ENCODE results near the gene ZNF90. TPM values are rescaled to one million over a fixed set of nuclear protein-coding genes. Genes with fewer than 3 reads are reported as not detected.
"Not testable (repeated sequence)": the region's sequence is repeated elsewhere in the genome, so short reads cannot be mapped to it uniquely, and the experiment has no call there.

Gene ZNF90
- total RNA-seq, 1 experiment from 2014 or later = not detected

DNA sequence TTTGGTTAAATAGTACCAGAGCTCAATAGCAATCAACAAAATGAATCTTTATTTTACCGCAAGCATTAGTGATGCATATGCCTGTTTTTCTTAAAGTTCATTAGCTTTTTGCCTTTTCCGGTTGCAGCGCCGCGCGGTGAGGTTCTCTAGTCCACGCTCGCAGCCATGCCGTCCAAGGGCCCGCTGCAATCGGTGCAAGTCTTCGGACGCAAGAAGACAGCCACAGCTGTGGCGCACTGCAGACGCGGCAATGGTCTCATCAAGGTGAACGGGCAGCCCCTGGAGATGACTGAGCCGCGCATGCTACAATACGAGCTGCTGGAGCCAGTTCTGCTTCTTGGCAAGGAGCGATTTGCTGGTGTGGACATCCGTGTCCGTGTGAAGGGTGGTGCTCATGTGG is 47.1 kb downstream of the ZNF90 start:
- TF ChIP-seq POLR2AphosphoS5 (IDR thresholded peaks at IDR 0.05; ENCODE audit: low read depth, low read length) = no peak
- no peak for TF ChIP-seq TCF7L2 (IDR thresholded peaks at IDR 0.05; ENCODE audit: borderline replicate concordance, extremely low read depth, insufficient read depth, insufficient read length)
- no peak for TF ChIP-seq RAD21 (IDR thresholded peaks at IDR 0.05; ENCODE audit: low read depth)
- TF ChIP-seq, protein P1, sequence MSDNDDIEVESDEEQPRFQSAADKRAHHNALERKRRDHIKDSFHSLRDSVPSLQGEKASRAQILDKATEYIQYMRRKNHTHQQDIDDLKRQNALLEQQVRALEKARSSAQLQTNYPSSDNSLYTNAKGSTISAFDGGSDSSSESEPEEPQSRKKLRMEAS (IDR thresholded peaks at IDR 0.05) = no peak
- TF ChIP-seq CEBPB (IDR thresholded peaks at IDR 0.05; ENCODE audit: low read depth) = no peak
- TF ChIP-seq JUND (IDR thresholded peaks at IDR 0.05) = no peak
- no peak for TF ChIP-seq ELF1 (IDR thresholded peaks at IDR 0.05; ENCODE audit: borderline replicate concordance, low read depth)
- TF ChIP-seq EGR1 (IDR thresholded peaks at IDR 0.05; ENCODE audit: low read depth) = no peak
- TF ChIP-seq EZH2 (IDR thresholded peaks at IDR 0.05) = no peak
- no peak for TF ChIP-seq FOSL1 (IDR thresholded peaks at IDR 0.05; ENCODE audit: low read depth)
- TF ChIP-seq, protein P2, sequence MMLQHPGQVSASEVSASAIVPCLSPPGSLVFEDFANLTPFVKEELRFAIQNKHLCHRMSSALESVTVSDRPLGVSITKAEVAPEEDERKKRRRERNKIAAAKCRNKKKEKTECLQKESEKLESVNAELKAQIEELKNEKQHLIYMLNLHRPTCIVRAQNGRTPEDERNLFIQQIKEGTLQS (IDR thresholded peaks at IDR 0.05) = no peak
- no peak for TF ChIP-seq CBX3 (IDR thresholded peaks at IDR 0.05; ENCODE audit: low read depth)
- TF ChIP-seq SP1 (IDR thresholded peaks at IDR 0.05; ENCODE audit: low read depth) = no peak
- TF ChIP-seq EZH2phosphoT487 (IDR thresholded peaks at IDR 0.05; ENCODE audit: borderline replicate concordance) = no peak
- TF ChIP-seq ZBTB33 (IDR thresholded peaks at IDR 0.05; ENCODE audit: extremely low read depth, insufficient replicate concordance, low read length) = no peak
- TF ChIP-seq REST (IDR thresholded peaks at IDR 0.05; ENCODE audit: low read depth) = no peak
- H3K9me3 ChIP-seq (ENCODE audit: control insufficient read depth in 1 of 2, insufficient read depth in 1 of 2, low read depth in 1 of 2, low read length in 2 of 2) = peaks cover 21 to 41% of the 10 kb centered on the region in 2 experiments; a peak in 2 of 4 replicates
- RAD21 ChIA-PET (ENCODE audit: low non-redundant PET in 1 of 2, low total read pairs in 2 of 2, uncharacterized antibody in 2 of 2, unreplicated experiment in 2 of 2) = no interaction called here
- CTCF ChIA-PET = no interaction called here
- H3K9ac ChIP-seq (ENCODE audit: low read length) = no peak overlapping the region
- H3K4me2 ChIP-seq (ENCODE audit: low read length) = no peak overlapping the region
- H3K27ac ChIP-seq (ENCODE audit: low read depth, low read length) = no peak overlapping the region
- POLR2A ChIA-PET = no interaction called here
- H3K9me2 ChIP-seq (ENCODE audit: insufficient read depth) = no peaks in the 10 kb centered on the region
- no peaks in the 10 kb centered on the region for H3K79me2 ChIP-seq (ENCODE audit: insufficient read depth, low read length)
- H3K36me3 ChIP-seq (ENCODE audit: control insufficient read depth in 1 of 2, insufficient read depth in 2 of 2, low read length in 2 of 2) = no peaks in the 10 kb centered on the region
- H3K4me1 ChIP-seq (ENCODE audit: control insufficient read depth in 1 of 2, insufficient read depth in 2 of 2, low read length in 2 of 2) = no peaks in the 10 kb centered on the region
- intact Hi-C loops (cut with micrococcal nuclease) = no loop called here
- ATAC-seq = no peak
- H4K20me1 ChIP-seq (ENCODE audit: insufficient read depth) = no peaks in the 10 kb centered on the region
- BruUV-seq (replicated peaks) = no TSS peak
- no peaks in the 10 kb centered on the region for H3K27me3 ChIP-seq (ENCODE audit: insufficient read depth, low read length)
- DNase-seq (ENCODE audit: low read depth, low spot score) = no peak
- no peak overlapping the region for H3K4me3 ChIP-seq (replicated peaks in 1 of 2; ENCODE audit: low read depth in 1 of 2, low read length in 2 of 2)
- no peak overlapping the region for H2AFZ ChIP-seq (ENCODE audit: low read depth, low read length, poor library complexity, severe bottlenecking)

GRCh38 chr19:20132933-20133332 is 55.1 kb downstream of the ZNF90 start:
- intact Hi-C loops (cut with micrococcal nuclease); RAD21 ChIA-PET (ENCODE audit: low non-redundant PET in 1 of 2, low total read pairs in 2 of 2, uncharacterized antibody in 2 of 2, unreplicated experiment in 2 of 2); DNase-seq (ENCODE audit: low read depth, low spot score); H3K36me3 ChIP-seq (ENCODE audit: control insufficient read depth in 1 of 2, insufficient read depth in 2 of 2, low read length in 2 of 2); H3K4me3 ChIP-seq (replicated peaks in 1 of 2; ENCODE audit: low read depth in 1 of 2, low read length in 2 of 2); ATAC-seq; H3K79me2 ChIP-seq (ENCODE audit: insufficient read depth, low read length); H3K27me3 ChIP-seq (ENCODE audit: insufficient read depth, low read length); H2AFZ ChIP-seq (ENCODE audit: low read depth, low read length, poor library complexity, severe bottlenecking); H4K20me1 ChIP-seq (ENCODE audit: insufficient read depth); H3K4me2 ChIP-seq (ENCODE audit: low read length); POLR2A ChIA-PET; CTCF ChIA-PET; H3K4me1 ChIP-seq (ENCODE audit: control insufficient read depth in 1 of 2, insufficient read depth in 2 of 2, low read length in 2 of 2); H3K9ac ChIP-seq (ENCODE audit: low read length); BruUV-seq (replicated peaks); H3K27ac ChIP-seq (ENCODE audit: low read depth, low read length); H3K9me2 ChIP-seq (ENCODE audit: insufficient read depth): not testable (repeated sequence)
- peaks cover 6 to 20% of the 10 kb centered on the region in 2 experiments; a peak in 2 of 4 replicates for H3K9me3 ChIP-seq (ENCODE audit: control insufficient read depth in 1 of 2, insufficient read depth in 1 of 2, low read depth in 1 of 2, low read length in 2 of 2)

Data from HCT116 (cell line).